Measurements from ENCODE around the gene FOXO3.

The FOXO3 gene

GRCh38 chr6:108643184-108643583 lies 82.5 kb downstream of the FOXO3 start:
- H3K4me3 ChIP-seq = no peak overlapping the region
- H3K36me3 ChIP-seq = peaks cover 2 to 78% (median 19%) of the 10 kb centered on the region in 11 experiments; a peak in 17 of 22 replicates
- no peak overlapping the region for H3K9ac ChIP-seq
- no peak overlapping the region for H3K4me2 ChIP-seq
- no peaks in the 10 kb centered on the region for H3K27me3 ChIP-seq
- H3K4me1 ChIP-seq = peaks cover 0 to 50% (median 8%) of the 10 kb centered on the region in 10 experiments; a peak in 13 of 20 replicates
- no peak overlapping the region for H3K27ac ChIP-seq
- no peak for TF ChIP-seq Cebpa-rat (IDR thresholded peaks at IDR 0.05)
- H3K9me3 ChIP-seq (replicated peaks in 1 of 11) = no peaks in the 10 kb centered on the region
- peaks cover 29 to 100% (median 72%) of the 10 kb centered on the region in 11 experiments; a peak in 20 of 22 replicates for H4K20me1 ChIP-seq

- no peak overlapping the region for H3K4me2 ChIP-seq
- no peaks in the 10 kb centered on the region for H3K27me3 ChIP-seq
- H4K20me1 ChIP-seq = peaks cover 19 to 100% (median 61%) of the 10 kb centered on the region in 11 experiments; a peak in 20 of 22 replicates
- peaks cover 0 to 76% (median 23%) of the 10 kb centered on the region in 11 experiments; a peak in 17 of 22 replicates for H3K36me3 ChIP-seq
- H3K9me3 ChIP-seq (replicated peaks in 1 of 11) = no peaks in the 10 kb centered on the region
- no peak overlapping the region for H3K27ac ChIP-seq
- no peak for TF ChIP-seq Cebpa-rat (IDR thresholded peaks at IDR 0.05)
- H3K4me1 ChIP-seq = peaks cover 0 to 50% (median 18%) of the 10 kb centered on the region in 10 experiments; a peak in 13 of 20 replicates
- H3K4me3 ChIP-seq = no peak overlapping the region
- H3K9ac ChIP-seq = no peak overlapping the region
Measured at GRCh38 chr6:108644252-108644651, 83.5 kb downstream of the FOXO3 start.

GRCh38 chr6:108648191-108648590 lies 87.5 kb downstream of the FOXO3 start:
- Histone ChIP-seq H4K20me1 (peaks cover 17 to 100% (median 47%) of the 10 kb centered on the region in 11 experiments; a peak in 19 of 22 replicates), H3K9me3 (replicated peaks in 1 of 11) (no peaks in the 10 kb centered on the region), H3K36me3 (peaks cover 0 to 47% (median 16%) of the 10 kb centered on the region in 11 experiments; a peak in 16 of 22 replicates), H3K9ac (no peak overlapping the region), H3K4me3 (no peak overlapping the region), H3K4me2 (peak overlapping the region in 5 of 11 experiments; percentile 73 to 89 (median 86); a peak in 10 of 22 replicates), H3K27me3 (no peaks in the 10 kb centered on the region), H3K27ac (peak overlapping the region in 3 of 11 experiments; percentile 0 to 31 (median 9); a peak in 2 of 22 replicates), H3K4me1 (peaks cover 22 to 83% (median 58%) of the 10 kb centered on the region in 10 experiments)
- no peak for TF ChIP-seq Cebpa-rat (IDR thresholded peaks at IDR 0.05)

- Histone ChIP-seq H4K20me1 (peaks cover 5 to 100% (median 47%) of the 10 kb centered on the region in 11 experiments; a peak in 15 of 22 replicates), H3K9me3 (replicated peaks in 1 of 11) (no peaks in the 10 kb centered on the region), H3K4me3 (peak overlapping the region in 2 of 10 experiments; percentile 25 to 40; a peak in 5 of 20 replicates), H3K4me1 (peaks cover 34 to 100% (median 72%) of the 10 kb centered on the region in 10 experiments), H3K27me3 (no peaks in the 10 kb centered on the region), H3K27ac (peak overlapping the region in 10 of 11 experiments; percentile 53 to 82 (median 66); a peak in 20 of 22 replicates), H3K9ac (peak overlapping the region in 10 of 11 experiments; percentile 19 to 67 (median 38); a peak in 15 of 22 replicates), H3K36me3 (peaks cover 0 to 29% (median 16%) of the 10 kb centered on the region in 11 experiments; a peak in 15 of 22 replicates), H3K4me2 (peak overlapping the region; percentile 35 to 89 (median 76))
- TF ChIP-seq Cebpa-rat (IDR thresholded peaks at IDR 0.05) = no peak
Measured at GRCh38 chr6:108650325-108650724, 89.6 kb downstream of the FOXO3 start.

- no peaks in the 10 kb centered on the region for H3K27me3 ChIP-seq
- H3K4me2 ChIP-seq = peak overlapping the region; percentile 35 to 89 (median 76)
- H3K4me1 ChIP-seq = peaks cover 34 to 99% (median 72%) of the 10 kb centered on the region in 10 experiments
- H3K9ac ChIP-seq = peak overlapping the region in 8 of 11 experiments; percentile 19 to 67 (median 54); a peak in 13 of 22 replicates
- peak overlapping the region in 2 of 10 experiments; percentile 4 to 40; a peak in 4 of 20 replicates for H3K4me3 ChIP-seq
- peaks cover 0 to 29% (median 16%) of the 10 kb centered on the region in 11 experiments; a peak in 15 of 22 replicates for H3K36me3 ChIP-seq
- peak overlapping the region in 10 of 11 experiments; percentile 53 to 82 (median 66); a peak in 20 of 22 replicates for H3K27ac ChIP-seq
- peak in 4 of 11 experiments; percentile 18 to 75 (median 65); a peak in 5 of 22 replicates for TF ChIP-seq Cebpa-rat (IDR thresholded peaks at IDR 0.05)
- peaks cover 5 to 100% (median 47%) of the 10 kb centered on the region in 11 experiments; a peak in 15 of 22 replicates for H4K20me1 ChIP-seq
- H3K9me3 ChIP-seq (replicated peaks in 1 of 11) = no peaks in the 10 kb centered on the region
Measured at GRCh38 chr6:108650781-108651180, 90.1 kb downstream of the FOXO3 start.

GRCh38 chr6:108651340-108652227 lies 90.9 kb downstream of the FOXO3 start:
- TF ChIP-seq Cebpa-rat (IDR thresholded peaks at IDR 0.05) = no peak
- H3K9ac ChIP-seq = peak overlapping the region in 7 of 11 experiments; percentile 11 to 65 (median 31); a peak in 13 of 22 replicates
- H3K4me3 ChIP-seq = peak overlapping the region in 1 of 10 experiments; percentile 4; a peak in 1 of 20 replicates
- H4K20me1 ChIP-seq = peaks cover 5 to 100% (median 41%) of the 10 kb centered on the region in 11 experiments; a peak in 16 of 22 replicates
- H3K4me2 ChIP-seq = peak overlapping the region; percentile 35 to 89 (median 76); a peak in 20 of 22 replicates
- H3K36me3 ChIP-seq = peaks cover 0 to 31% (median 16%) of the 10 kb centered on the region in 11 experiments; a peak in 15 of 22 replicates
- no peaks in the 10 kb centered on the region for H3K9me3 ChIP-seq (replicated peaks in 1 of 11)
- peak overlapping the region in 10 of 11 experiments; percentile 39 to 82 (median 66); a peak in 18 of 22 replicates for H3K27ac ChIP-seq
- peaks cover 34 to 91% (median 72%) of the 10 kb centered on the region in 10 experiments for H3K4me1 ChIP-seq
- no peaks in the 10 kb centered on the region for H3K27me3 ChIP-seq

GRCh38 chr6:108652375-108652774 lies 91.7 kb downstream of the FOXO3 start:
- Histone ChIP-seq H3K4me2 (peak overlapping the region in 9 of 11 experiments; percentile 57 to 89 (median 78); a peak in 17 of 22 replicates), H3K27ac (peak overlapping the region in 9 of 11 experiments; percentile 39 to 82 (median 66); a peak in 14 of 22 replicates), H3K4me1 (peaks cover 34 to 83% (median 70%) of the 10 kb centered on the region in 10 experiments), H3K36me3 (peaks cover 0 to 31% (median 13%) of the 10 kb centered on the region in 11 experiments; a peak in 15 of 22 replicates), H3K4me3 (no peak overlapping the region), H3K9me3 (replicated peaks in 1 of 11) (no peaks in the 10 kb centered on the region), H4K20me1 (peaks cover 5 to 100% (median 43%) of the 10 kb centered on the region in 11 experiments; a peak in 16 of 22 replicates), H3K9ac (peak overlapping the region in 1 of 11 experiments; percentile 65; a peak in 2 of 22 replicates), H3K27me3 (no peaks in the 10 kb centered on the region)
- no peak for TF ChIP-seq Cebpa-rat (IDR thresholded peaks at IDR 0.05)

- Histone ChIP-seq H3K27me3 (no peaks in the 10 kb centered on the region), H3K4me2 (peak overlapping the region; percentile 44 to 89 (median 76)), H3K36me3 (peaks cover 0 to 26% (median 5%) of the 10 kb centered on the region in 11 experiments; a peak in 10 of 22 replicates), H3K9ac (peak overlapping the region in 2 of 11 experiments; percentile 8 to 36; a peak in 5 of 22 replicates), H3K4me3 (peak overlapping the region in 1 of 10 experiments; percentile 10; a peak in 1 of 20 replicates), H3K27ac (peak overlapping the region in 5 of 11 experiments; percentile 7 to 82 (median 41); a peak in 7 of 22 replicates), H3K4me1 (peaks cover 34 to 68% (median 56%) of the 10 kb centered on the region in 10 experiments), H4K20me1 (peaks cover 18 to 100% (median 59%) of the 10 kb centered on the region in 11 experiments; a peak in 16 of 22 replicates), H3K9me3 (replicated peaks in 1 of 11) (no peaks in the 10 kb centered on the region)
- TF ChIP-seq Cebpa-rat (IDR thresholded peaks at IDR 0.05) = no peak
Measured at GRCh38 chr6:108653949-108654348, 93.2 kb downstream of the FOXO3 start.

All from BLaER1 treated with 17β-estradiol and CSF1 and Interleukin-3, amounts not matched to agents 10 nM and 100 nM (cell line).